Liver (tissue), 9 donors: ENCODE data around the gene TTC34. TPM values are rescaled to one million over a fixed set of nuclear protein-coding genes. Genes with fewer than 3 reads are reported as not detected.

Experiments
- DNase-seq: peaks from one replicate; pipeline ENCODE4 v3.0.0-alpha.2; 2017; ENCODE audit warnings: low spot score
- H3K27ac ChIP-seq, 2 donors: one replicate each; pipeline ENCODE4 v1.7.0; 2013; ENCODE audit warnings: inconsistent platforms in 2 of 2, low read length in 2 of 2, control low read depth in 1 of 2, low read depth in 1 of 2, mild to moderate bottlenecking in 1 of 2
- H3K27me3 ChIP-seq, 4 donors: one replicate each; pipeline versions ENCODE4 v1.6.1 to v1.7.0; 2013; ENCODE audit warnings: low read length in 3 of 4, inconsistent platforms in 1 of 4, mild to moderate bottlenecking in 1 of 4, moderate library complexity in 1 of 4; ENCODE audit not compliant: control insufficient read depth in 4 of 4, insufficient read depth in 4 of 4
- H3K36me3 ChIP-seq, 4 donors: one replicate each; pipeline versions ENCODE4 v1.6.1 to v1.7.0; 2013; ENCODE audit warnings: low read length in 3 of 4, mild to moderate bottlenecking in 3 of 4, low read depth in 1 of 4, moderate library complexity in 1 of 4; ENCODE audit not compliant: control insufficient read depth in 4 of 4, insufficient read depth in 3 of 4
- H3K4me1 ChIP-seq, 4 donors: one replicate each; pipeline versions ENCODE4 v1.6.1 to v1.7.0; 2013; ENCODE audit warnings: low read length in 3 of 4, mild to moderate bottlenecking in 3 of 4, moderate library complexity in 1 of 4; ENCODE audit not compliant: control insufficient read depth in 4 of 4, insufficient read depth in 4 of 4
- H3K4me3 ChIP-seq, 3 donors: one replicate each; pipeline versions ENCODE4 v1.6.1 to v1.7.0; 2013; ENCODE audit warnings: low read length in 3 of 3, control low read depth in 1 of 3, low read depth in 1 of 3, mild to moderate bottlenecking in 1 of 3
- H3K9ac ChIP-seq, 2 donors: one replicate each; pipeline ENCODE4 v1.7.0; 2013; ENCODE audit warnings: low read length in 2 of 2, mild to moderate bottlenecking in 2 of 2, moderate library complexity in 2 of 2, control low read depth in 1 of 2, low read depth in 1 of 2
- H3K9me3 ChIP-seq, 4 donors: one replicate each; pipeline versions ENCODE4 v1.6.1 to v1.7.0; 2013; ENCODE audit warnings: low read length in 3 of 4; ENCODE audit not compliant: control insufficient read depth in 4 of 4
- CTCF ChIP-seq: fragments of 150-350 bp; IDR thresholded peaks from 2 replicates; pipeline ENCODE4 v1.5.1; 2017; ENCODE audit warnings: improper control_type of control experiment, low read depth, low read length; ENCODE audit not compliant: missing input control
- EGR1 ChIP-seq, 2 donors: IDR thresholded peaks; 2 replicates each; pipeline ENCODE4 v1.6.1; 2016 to 2018; ENCODE audit warnings: antibody characterized with exemption in 2 of 2, low read depth in 2 of 2
- FOXA2 ChIP-seq: IDR thresholded peaks from 2 replicates; pipeline ENCODE4 v1.6.1; 2016; ENCODE audit warnings: antibody characterized with exemption
- GABPA ChIP-seq, 2 donors: IDR thresholded peaks in 1 of 2; conservative IDR thresholded peaks in 1 of 2; 2 replicates each; pipeline ENCODE4 v1.6.1; 2016; ENCODE audit warnings: antibody characterized with exemption in 2 of 2, mild to moderate bottlenecking in 1 of 2, moderate library complexity in 1 of 2
- HNF4A ChIP-seq, 2 donors: conservative IDR thresholded peaks; 2 replicates each; pipeline ENCODE4 v1.6.1; 2016; ENCODE audit warnings: antibody characterized with exemption in 2 of 2, mild to moderate bottlenecking in 2 of 2
- HNF4G ChIP-seq: IDR thresholded peaks from 2 replicates; pipeline ENCODE4 v1.6.1; 2016; ENCODE audit warnings: antibody characterized with exemption
- JUND ChIP-seq, 2 donors: IDR thresholded peaks; 2 replicates each; pipeline ENCODE4 v1.6.1; 2016; ENCODE audit warnings: antibody characterized with exemption in 2 of 2
- MAX ChIP-seq: IDR thresholded peaks from 2 replicates; pipeline ENCODE4 v1.6.1; 2016; ENCODE audit warnings: antibody characterized with exemption
- RAD21 ChIP-seq, 2 donors: IDR thresholded peaks; 2 replicates each; pipeline ENCODE4 v1.6.1; 2016; ENCODE audit warnings: antibody characterized with exemption in 2 of 2, mild to moderate bottlenecking in 2 of 2
- REST ChIP-seq: IDR thresholded peaks from 2 replicates; pipeline ENCODE4 v1.6.1; 2016; ENCODE audit warnings: antibody characterized with exemption, mild to moderate bottlenecking
- RXRA ChIP-seq, 2 donors: IDR thresholded peaks; 2 replicates each; pipeline ENCODE4 v1.6.1; 2017 to 2018; ENCODE audit warnings: antibody characterized with exemption in 2 of 2, mild to moderate bottlenecking in 1 of 2
- SP1 ChIP-seq: IDR thresholded peaks from 2 replicates; pipeline ENCODE4 v1.6.1; 2018; ENCODE audit warnings: antibody characterized with exemption, mild to moderate bottlenecking
- TAF1 ChIP-seq: conservative IDR thresholded peaks from 2 replicates; pipeline ENCODE4 v1.6.1; 2016; ENCODE audit warnings: antibody characterized with exemption, mild to moderate bottlenecking
- YY1 ChIP-seq: IDR thresholded peaks from 2 replicates; pipeline ENCODE4 v1.6.1; 2016; ENCODE audit warnings: antibody characterized with exemption, mild to moderate bottlenecking
- ZBTB33 ChIP-seq: IDR thresholded peaks from 2 replicates; pipeline ENCODE4 v1.6.1; 2016; ENCODE audit warnings: antibody characterized with exemption
- WGBS: extraction: QIAGEN DNeasy Blood & Tissue Kit; methylation state at CpG from one replicate; pipeline ENCODE4 v1.1.7; 2013; 5-methylcytosine and 5-hydroxymethylcytosine counted together
- polyA plus RNA-seq, 2 donors: library from polyadenylated mRNA; stranded (reverse) in 1 of 2; unstranded in 1 of 2; fragments of 200-250 nt in 1 of 2; fragments of >200 nt in 1 of 2; fragmentation: Nextera tagmentation in 1 of 2; extraction: Ambion mirVana in 1 of 2; gene quantifications; one replicate each; pipeline versions ENCODE4 v1.2.1 to v1.2.3, GENCODE V29; 2013 to 2015
- total RNA-seq, 2 donors: library from RNA; depleted of rRNA; stranded (reverse); fragments of >200 nt; gene quantifications; one replicate each; pipeline ENCODE4 v1.2.3, GENCODE V29; 2014
- donor health status: healthy.
- donor health status: healthy.
- donor health status: healthy.
- donor health status: healthy.
- donor health status: healthy.

TTC34 gene
- total and polyA plus RNA-seq, 4 donors: 0.01 to 0.25 (median 0.08) TPM; not detected in 1

GRCh38 chr1:2802421-2802961, 998 bp upstream of the TTC34 start:
- no peak for DNase-seq
- Histone ChIP-seq H3K27me3 (peaks cover 0 to 2% (median 0%) of the 10 kb centered on the region in 4 donors), H3K36me3 (no peaks in the 10 kb centered on the region), H3K9me3 (no peaks in the 10 kb centered on the region), H3K4me1 (no peaks in the 10 kb centered on the region), H3K27ac (no peak overlapping the region), H3K9ac (no peak overlapping the region), H3K4me3 (no peak overlapping the region)
- TF ChIP-seq SP1 (no peak), REST (no peak), YY1 (no peak), EGR1 (IDR thresholded peaks at IDR 0.05; ENCODE audit: low read depth in 2 of 2) (no peak), FOXA2 (no peak), HNF4G (no peak), CTCF (no peak), RXRA (IDR thresholded peaks at IDR 0.05) (no peak), TAF1 (no peak), HNF4A (conservative IDR thresholded peaks at IDR 0.05) (no peak), MAX (no peak), RAD21 (IDR thresholded peaks at IDR 0.05) (no peak), ZBTB33 (no peak)
- 77% methylated on average over 10 of the region's 10 CpGs for WGBS

- TF ChIP-seq HNF4G (no peak), RAD21 (IDR thresholded peaks at IDR 0.05) (no peak), FOXA2 (no peak), GABPA (IDR thresholded peaks at IDR 0.05 in 1 of 2, conservative IDR thresholded peaks at IDR 0.05 in 1 of 2) (no peak), CTCF (no peak), REST (no peak), RXRA (IDR thresholded peaks at IDR 0.05) (no peak), YY1 (no peak), JUND (IDR thresholded peaks at IDR 0.05) (no peak), EGR1 (IDR thresholded peaks at IDR 0.05; ENCODE audit: low read depth in 2 of 2) (no peak)
- DNase-seq: no peak
- WGBS: 73% methylated on average over 11 of the region's 11 CpGs
- H3K9me3 ChIP-seq: peaks cover 0 to 1% (median 0%) of the 10 kb centered on the region in 4 donors
- no peak overlapping the region for H3K4me3 ChIP-seq
- no peaks in the 10 kb centered on the region for H3K4me1 ChIP-seq
- peaks cover 0 to 2% (median 0%) of the 10 kb centered on the region in 4 donors for H3K27me3 ChIP-seq
- no peak overlapping the region for H3K9ac ChIP-seq
- H3K27ac ChIP-seq: no peak overlapping the region
- H3K36me3 ChIP-seq: no peaks in the 10 kb centered on the region
These were observed 447 bp downstream of the TTC34 start for GRCh38 chr1:2801046-2801445.
